ENCODE results near the gene CCNG2.
A peak's percentile ranks its signal among the peaks of the same experiment; 100 is the strongest.

The CCNG2 gene

GRCh38 chr4:77154065-77154464, 2.9 kb upstream of the CCNG2 start:
- H3K27ac ChIP-seq: no peak overlapping the region

DNA sequence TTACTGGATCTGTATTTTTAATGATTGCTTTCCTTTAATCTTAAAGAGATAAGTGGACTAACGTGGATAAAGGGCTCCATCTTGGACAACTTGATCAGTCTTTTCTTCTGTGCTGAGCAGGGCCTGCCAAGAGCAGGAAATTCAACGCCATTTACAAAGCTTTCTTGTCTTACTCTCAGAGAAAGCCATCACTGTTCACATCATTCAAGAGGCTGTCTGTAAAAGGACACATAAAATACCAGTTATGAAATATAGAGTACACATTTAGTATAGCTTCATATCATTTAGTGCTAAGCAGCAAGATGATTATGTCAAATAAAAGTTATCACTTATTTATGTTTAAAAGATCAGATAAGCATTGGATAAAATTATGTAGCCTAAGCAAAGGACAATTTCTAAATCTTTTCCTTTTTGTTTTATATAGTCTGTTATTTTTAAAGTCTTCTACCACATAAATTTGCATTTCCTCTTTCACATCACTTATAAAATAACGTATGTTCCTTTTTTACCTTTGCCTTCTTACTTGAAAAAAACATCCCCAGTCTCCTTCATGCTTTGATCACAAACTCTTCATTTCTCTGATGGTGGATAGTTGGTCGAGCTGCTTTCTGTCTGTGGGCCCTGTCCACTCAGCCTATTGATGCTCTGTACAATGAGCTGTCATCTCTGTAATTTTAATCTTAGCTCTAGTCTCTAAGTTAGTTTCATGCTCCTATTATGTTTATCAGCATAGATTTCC, 2.1 kb upstream of the CCNG2 start:
- H3K27ac ChIP-seq: peak overlapping the region; percentile 81
- no peak for TF ChIP-seq ZFX (IDR thresholded peaks at IDR 0.05; ENCODE audit: borderline replicate concordance)
- TF ChIP-seq, protein P1, sequence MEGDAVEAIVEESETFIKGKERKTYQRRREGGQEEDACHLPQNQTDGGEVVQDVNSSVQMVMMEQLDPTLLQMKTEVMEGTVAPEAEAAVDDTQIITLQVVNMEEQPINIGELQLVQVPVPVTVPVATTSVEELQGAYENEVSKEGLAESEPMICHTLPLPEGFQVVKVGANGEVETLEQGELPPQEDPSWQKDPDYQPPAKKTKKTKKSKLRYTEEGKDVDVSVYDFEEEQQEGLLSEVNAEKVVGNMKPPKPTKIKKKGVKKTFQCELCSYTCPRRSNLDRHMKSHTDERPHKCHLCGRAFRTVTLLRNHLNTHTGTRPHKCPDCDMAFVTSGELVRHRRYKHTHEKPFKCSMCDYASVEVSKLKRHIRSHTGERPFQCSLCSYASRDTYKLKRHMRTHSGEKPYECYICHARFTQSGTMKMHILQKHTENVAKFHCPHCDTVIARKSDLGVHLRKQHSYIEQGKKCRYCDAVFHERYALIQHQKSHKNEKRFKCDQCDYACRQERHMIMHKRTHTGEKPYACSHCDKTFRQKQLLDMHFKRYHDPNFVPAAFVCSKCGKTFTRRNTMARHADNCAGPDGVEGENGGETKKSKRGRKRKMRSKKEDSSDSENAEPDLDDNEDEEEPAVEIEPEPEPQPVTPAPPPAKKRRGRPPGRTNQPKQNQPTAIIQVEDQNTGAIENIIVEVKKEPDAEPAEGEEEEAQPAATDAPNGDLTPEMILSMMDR (IDR thresholded peaks at IDR 0.05): no peak

More at GRCh38 chr4:77154065-77154464, 2.9 kb upstream of the CCNG2 start:
- TF ChIP-seq, protein P1 (IDR thresholded peaks at IDR 0.05): no peak
- TF ChIP-seq ZFX (IDR thresholded peaks at IDR 0.05; ENCODE audit: borderline replicate concordance): no peak

DNA sequence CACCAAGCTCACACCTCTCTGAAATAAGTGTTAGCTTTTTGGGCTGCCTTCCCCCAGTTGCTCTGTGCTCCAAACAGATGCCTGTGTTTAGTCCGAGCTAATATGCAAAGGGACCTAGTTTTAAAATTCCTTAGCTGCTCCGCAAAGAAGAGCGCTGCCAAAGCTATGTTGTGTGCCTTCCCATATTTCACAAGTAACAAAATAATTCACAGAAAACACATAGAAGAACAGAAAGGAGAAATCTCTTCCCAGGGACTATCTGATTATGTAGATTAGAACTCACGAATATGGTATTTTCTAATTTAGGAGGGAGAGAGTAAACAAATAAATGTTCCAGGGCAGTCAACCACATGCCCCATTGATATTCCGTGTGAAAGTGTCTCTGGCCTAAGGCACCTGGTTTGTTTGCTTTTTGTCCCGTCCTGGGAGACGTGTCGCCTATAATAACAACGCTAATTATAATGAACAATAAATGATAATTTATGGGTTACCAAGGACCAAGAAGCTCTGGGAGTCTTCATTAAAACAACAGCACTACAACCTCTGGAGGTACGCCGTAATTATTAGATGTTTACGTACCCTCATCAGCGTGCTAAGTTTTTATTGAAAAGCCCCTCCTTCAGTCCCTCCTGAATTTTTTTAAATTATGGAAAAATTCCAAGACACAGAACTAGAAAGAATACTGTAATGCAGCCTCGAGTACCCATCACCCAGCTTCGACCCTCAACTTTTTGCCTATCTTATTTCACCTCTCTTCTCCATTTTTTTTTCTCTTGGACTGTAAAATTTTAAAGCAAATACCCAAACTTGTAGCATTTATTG, 1.2 kb upstream of the CCNG2 start:
- peak overlapping the region; percentile 81 for H3K27ac ChIP-seq
- no peak for TF ChIP-seq ZFX (IDR thresholded peaks at IDR 0.05; ENCODE audit: borderline replicate concordance)
- TF ChIP-seq, protein P1 (IDR thresholded peaks at IDR 0.05): no peak

DNA sequence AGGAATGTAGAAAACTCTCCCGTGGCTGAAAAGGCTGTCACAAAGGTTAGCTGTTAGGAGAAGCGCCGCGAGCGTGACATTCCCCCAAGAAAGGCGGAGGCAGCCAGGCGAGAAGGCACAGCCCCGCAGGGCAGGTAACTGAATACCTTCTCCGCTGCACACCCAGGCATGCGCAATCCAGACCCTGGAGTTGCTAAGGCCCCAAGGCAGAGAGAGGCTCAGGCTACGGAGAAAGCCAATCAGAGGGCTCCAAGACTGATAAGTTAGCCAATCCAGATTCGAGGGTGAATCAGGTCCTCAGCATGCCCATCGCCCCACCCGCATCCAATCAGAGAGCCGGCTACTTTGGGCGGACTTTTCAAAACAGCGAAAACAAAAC, 485 bp upstream of the CCNG2 start:
- H3K27ac ChIP-seq: peak overlapping the region; percentile 81
- TF ChIP-seq ZFX (IDR thresholded peaks at IDR 0.05; ENCODE audit: borderline replicate concordance): no peak
- TF ChIP-seq, protein P1 (IDR thresholded peaks at IDR 0.05): no peak

DNA sequence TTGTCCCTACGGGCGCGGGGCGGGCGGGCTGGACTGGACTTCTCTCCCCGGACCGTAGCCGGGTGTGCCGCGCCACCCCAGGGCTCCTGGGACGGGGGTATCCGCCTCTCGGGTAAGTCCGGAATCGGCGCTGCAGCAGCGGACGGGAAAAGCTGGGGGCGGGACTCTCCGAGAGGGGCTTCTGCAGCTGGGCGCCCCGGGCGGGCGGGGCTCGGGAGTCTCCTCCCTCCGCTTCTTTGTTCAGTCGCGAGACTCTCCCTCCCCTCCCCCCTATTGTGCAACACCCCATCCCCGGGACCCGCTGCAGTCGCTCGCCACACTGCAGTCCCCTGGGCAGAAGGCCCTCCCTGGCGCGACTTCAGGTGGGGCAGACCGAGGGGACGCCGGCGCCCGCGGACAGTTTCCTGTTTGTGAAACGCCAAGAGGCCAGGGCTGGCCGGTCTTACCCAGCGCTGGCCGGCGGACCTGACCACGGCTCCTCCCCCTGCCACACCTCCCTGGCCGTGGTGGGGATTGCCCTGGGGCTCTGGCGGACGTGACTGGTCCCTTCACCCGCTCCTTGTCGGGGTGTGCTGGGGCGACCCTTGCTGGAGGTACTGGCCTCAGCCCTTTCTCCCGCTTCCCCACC, 966 bp downstream of the CCNG2 start:
- TF ChIP-seq ZFX (IDR thresholded peaks at IDR 0.05; ENCODE audit: borderline replicate concordance): no peak
- TF ChIP-seq, protein P1 (IDR thresholded peaks at IDR 0.05): no peak
- H3K27ac ChIP-seq: peak overlapping the region; percentile 81

GRCh38 chr4:77158487-77158861, 1.5 kb downstream of the CCNG2 start:
- TF ChIP-seq ZFX (IDR thresholded peaks at IDR 0.05; ENCODE audit: borderline replicate concordance): no peak
- TF ChIP-seq, protein P1 (IDR thresholded peaks at IDR 0.05): no peak
- H3K27ac ChIP-seq: no peak overlapping the region

All from 22Rv1 (cell line).